Suppressor macrophage treated with lipopolysaccharide for 4 hours (primary cell): ENCODE measurements around the gene PTGER3.
"Not testable (repeated sequence)": the region's sequence is repeated elsewhere in the genome, so short reads cannot be mapped to it uniquely, and the experiment has no call there.

Source experiments
- DNase-seq: peaks from one replicate; pipeline ENCODE4 v3.0.0-alpha.2; 2020

Gene PTGER3

DNA sequence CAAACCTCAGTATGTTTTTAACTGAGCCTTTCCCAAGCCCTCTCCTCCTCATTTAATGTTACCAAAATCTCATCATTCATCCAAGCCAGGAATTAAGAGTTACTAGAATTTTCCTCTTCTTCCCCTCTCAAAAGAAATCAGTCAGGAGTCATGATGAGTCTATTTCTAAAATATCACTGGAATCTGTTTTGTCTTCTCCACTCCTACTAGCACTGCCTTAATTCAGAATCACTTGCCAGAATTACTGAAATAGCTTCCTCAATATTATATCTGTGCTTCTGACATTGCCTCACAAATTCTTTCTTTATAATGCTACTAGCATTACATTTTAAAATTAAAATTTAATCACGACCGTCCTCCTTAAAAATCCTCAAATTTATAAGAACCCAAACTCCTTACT, 106.1 kb downstream of the PTGER3 start:
- no peak for DNase-seq

DNA sequence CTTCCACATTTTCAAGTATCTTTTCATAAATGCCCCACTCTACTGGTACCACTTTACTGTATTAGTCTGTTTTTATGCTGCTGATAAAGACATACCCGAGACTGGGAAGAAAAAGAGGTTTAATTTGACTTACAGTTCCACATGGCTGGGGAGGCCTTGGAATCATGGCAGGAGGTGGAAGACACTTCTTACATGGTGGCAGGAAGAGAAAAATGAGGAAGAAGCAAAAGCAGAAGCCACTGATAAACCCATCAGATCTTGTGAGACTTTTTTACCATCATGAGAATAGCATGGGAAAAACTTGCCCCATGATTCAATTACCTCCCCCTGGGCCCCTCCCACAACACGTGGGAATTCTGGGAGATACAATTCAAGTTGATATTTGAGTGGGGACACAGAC, 107.2 kb downstream of the PTGER3 start:
- DNase-seq = not testable (repeated sequence)

DNA sequence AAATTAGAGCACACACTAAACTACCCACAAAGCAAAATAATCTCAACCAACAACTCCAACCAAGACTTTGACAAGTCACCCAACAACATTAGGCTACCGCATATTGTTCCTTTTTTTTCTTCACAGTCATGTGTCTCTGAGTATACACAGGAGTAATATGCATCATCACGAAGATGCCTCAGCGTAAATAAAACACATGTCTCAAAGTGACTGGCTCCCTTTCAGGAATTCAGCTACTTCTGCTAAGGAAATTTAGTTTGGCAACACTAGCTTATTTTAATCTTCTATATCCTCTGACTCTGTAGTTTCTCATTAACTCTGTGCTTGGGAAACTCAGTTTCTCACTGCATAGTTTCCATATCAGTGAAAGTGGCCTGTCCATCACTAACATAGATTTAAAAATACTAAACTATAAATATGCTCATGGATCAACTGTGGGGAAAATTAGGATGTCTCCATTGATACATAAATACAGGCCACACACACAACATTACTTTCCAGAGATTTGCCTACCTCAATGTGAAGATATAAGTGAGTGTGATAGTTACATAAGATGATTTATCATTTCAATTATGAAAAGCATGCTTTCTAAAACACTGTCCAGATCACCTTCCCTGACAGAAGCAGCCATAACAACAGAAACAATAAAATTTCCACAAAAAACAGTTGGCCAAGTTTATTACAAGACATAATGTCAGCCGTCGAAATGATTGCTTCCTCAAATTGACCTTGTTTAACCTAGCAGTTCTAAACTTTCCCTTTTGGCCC, 113.2 kb downstream of the PTGER3 start:
- DNase-seq = peak; percentile 48

DNA sequence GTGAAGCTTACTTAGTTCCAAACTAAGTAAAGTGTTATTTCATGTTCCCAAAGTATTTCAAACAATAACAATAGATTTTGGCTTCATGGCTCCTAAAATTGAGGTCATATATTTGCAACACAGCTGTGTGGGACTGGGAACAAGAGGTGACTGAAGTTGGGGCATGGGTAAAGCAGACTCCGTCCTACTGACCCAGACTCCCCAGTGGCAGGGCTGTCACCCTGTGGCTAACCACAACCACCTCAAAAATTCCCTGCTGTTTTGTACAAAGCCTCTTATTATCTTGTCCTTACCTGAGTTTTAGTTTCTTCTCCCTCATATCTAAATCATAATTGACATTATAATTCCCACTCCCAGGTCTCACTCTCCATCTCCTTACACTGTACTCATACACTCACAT, 117.6 kb downstream of the PTGER3 start:
- DNase-seq = no peak

DNA sequence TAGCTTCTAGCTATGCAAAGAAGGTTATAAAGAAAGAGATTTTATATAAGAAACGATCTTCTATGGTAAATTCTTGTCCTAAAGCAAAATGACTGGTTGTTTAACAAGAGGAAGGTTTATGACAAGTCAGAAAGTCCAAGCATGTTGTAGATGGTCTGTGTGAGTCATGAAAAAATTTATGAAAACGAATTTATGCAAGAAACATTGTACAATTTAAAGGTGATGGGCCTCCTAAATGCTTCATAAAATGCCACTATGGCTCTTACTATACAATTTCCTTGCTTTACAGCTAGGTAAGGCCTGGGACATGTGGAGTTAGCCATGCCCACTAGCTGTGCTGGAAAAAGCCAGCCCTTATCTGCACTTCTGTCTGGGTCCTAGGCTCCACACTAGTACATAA, 125.4 kb downstream of the PTGER3 start:
- DNase-seq = no peak
